ENCODE results near the gene MBOAT1. TPM values are rescaled to one million over a fixed set of nuclear protein-coding genes. Genes with fewer than 3 reads are reported as not detected.

Gene MBOAT1
- total RNA-seq, 1 experiment from 2014 or later: 9.9 TPM

GRCh38 chr6:20253021-20253420 is 40.8 kb upstream of the MBOAT1 start:
- Mint-ChIP-seq H3K36me3 (ENCODE audit: insufficient read depth in 1 of 3, low read depth in 3 of 3) (no peaks in the 10 kb centered on the region), H3K4me3 (no peak overlapping the region), H3K4me1 (no peaks in the 10 kb centered on the region), H3K9me3 (no peaks in the 10 kb centered on the region), H3K27ac (no peak overlapping the region), H3K27me3 (ENCODE audit: low read depth) (no peaks in the 10 kb centered on the region)
- Histone ChIP-seq H3K79me2 (ENCODE audit: insufficient read depth, low read length) (no peaks in the 10 kb centered on the region), H2BK12ac (ENCODE audit: insufficient read length, low read depth, low read length) (no peak overlapping the region), H3K14ac (ENCODE audit: insufficient read depth, low read length) (no peak overlapping the region), H4K91ac (ENCODE audit: insufficient read length, low read depth, low read length) (no peak overlapping the region), H2AK5ac (ENCODE audit: insufficient read length, low read length) (no peak overlapping the region), H2BK5ac (ENCODE audit: insufficient read length, low read length) (no peak overlapping the region), H4K5ac (ENCODE audit: insufficient read length, low read depth, low read length) (no peak overlapping the region), H3K9me3 (ENCODE audit: control insufficient read depth, low read depth, low read length) (no peaks in the 10 kb centered on the region), H3K4me2 (ENCODE audit: insufficient read depth, insufficient read length, low read length) (no peak overlapping the region), H3K4ac (ENCODE audit: low read depth, low read length) (no peak overlapping the region), H3K79me1 (ENCODE audit: insufficient read depth, low read depth, low read length, poor library complexity, severe bottlenecking) (no peaks in the 10 kb centered on the region), H3K27ac (ENCODE audit: insufficient read length, low read depth, low read length) (no peak overlapping the region), H2BK20ac (ENCODE audit: low read depth, low read length, poor library complexity, severe bottlenecking) (no peak overlapping the region), H3K4me1 (ENCODE audit: insufficient read depth, low read length) (no peaks in the 10 kb centered on the region), H3K56ac (ENCODE audit: insufficient read length, low read depth, low read length) (no peak overlapping the region), H4K20me1 (ENCODE audit: control insufficient read depth, insufficient read depth, insufficient read length) (no peaks in the 10 kb centered on the region), H4K8ac (replicated peaks; ENCODE audit: insufficient read length, low read depth, low read length) (no peak overlapping the region), H3K27me3 (ENCODE audit: insufficient read depth, low read length) (no peaks in the 10 kb centered on the region), H2AFZ (ENCODE audit: low read length) (no peak overlapping the region), H3K18ac (ENCODE audit: insufficient read length, low read depth, low read length) (no peak overlapping the region), H3K23me2 (ENCODE audit: insufficient read length, low read depth, low read length, poor library complexity, severe bottlenecking) (no peaks in the 10 kb centered on the region), H2BK120ac (ENCODE audit: low read depth, low read length, poor library complexity, severe bottlenecking) (no peak overlapping the region), H3T11ph (ENCODE audit: low read length) (no peak overlapping the region), H3K9ac (ENCODE audit: extremely low read depth, insufficient read length, low read length) (no peak overlapping the region), H3K23ac (ENCODE audit: insufficient read length, low read depth, low read length) (no peak overlapping the region), H2BK15ac (ENCODE audit: low read depth, low read length) (no peak overlapping the region)
- TF ChIP-seq CTCF (conservative IDR thresholded peaks at IDR 0.05): no peak
- DNase-seq: no peak
- no CpG with 5 or more reads among the region's 2 CpGs for WGBS (ENCODE audit: extremely low coverage, insufficient read length, low lambda C conversion rate)
